ENCODE results near the gene SYTL4. TPM values are rescaled to one million over a fixed set of nuclear protein-coding genes. Genes with fewer than 3 reads are reported as not detected.
"Not testable (repeated sequence)": the region's sequence is repeated elsewhere in the genome, so short reads cannot be mapped to it uniquely, and the experiment has no call there.

The SYTL4 gene
- 10 to 100 TPM; 14.9 to 30.7 (median 27.8) TPM for total RNA-seq

- WGBS = 38% methylated on average over 46 of the region's 60 CpGs
- peak in 1 of 2 donors; percentile 30 for TF ChIP-seq POLR2AphosphoS5 (IDR thresholded peaks at IDR 0.05)
- no peak for TF ChIP-seq EP300 (IDR thresholded peaks at IDR 0.05)
- Histone ChIP-seq H3K4me1 (peaks cover 0 to 26% (median 6%) of the 10 kb centered on the region in 4 donors), H3K9me3 (no peaks in the 10 kb centered on the region), H3K27me3 (peaks cover 0 to 8% (median 0%) of the 10 kb centered on the region in 4 donors), H3K27ac (replicated peaks in 1 of 4) (peak within 1 kb of the TSS; percentile 48 to 77 (median 70)), H3K4me3 (peak within 1 kb of the TSS; percentile 65 to 83 (median 76)), H3K36me3 (no peaks in the 10 kb centered on the region)
- no peak for DNase-seq (ENCODE audit: extremely low spot score)
- intact Hi-C loops (cut with DNase I) = no loop called here
Observed at GRCh38 chrX:100731441-100732281, at the start of gene SYTL4. TSS of gene SYTL4 (minus strand) at chrX:100732121. CDS start at chrX:100702037, 30,084 bp downstream.

GRCh38 chrX:100769439-100769838, 37.5 kb upstream of the SYTL4 start:
- H3K4me3 ChIP-seq; H3K36me3 ChIP-seq; H3K27ac ChIP-seq (replicated peaks in 1 of 4); DNase-seq (ENCODE audit: extremely low spot score); H3K9me3 ChIP-seq; H3K4me1 ChIP-seq; H3K27me3 ChIP-seq: not testable (repeated sequence)
- 78% methylated on average over 6 of the region's 6 CpGs for WGBS
- intact Hi-C loops (cut with DNase I) = loop anchor here (2.0 kb wide), 1 partner anchor 83 kb away; no protein-coding TSS in a partner anchor

- peaks cover 0 to 9% (median 0%) of the 10 kb centered on the region in 4 donors for H3K9me3 ChIP-seq
- intact Hi-C loops (cut with DNase I) = loop anchor here (2.0 kb wide), 1 partner anchor 82 kb away; no protein-coding TSS in a partner anchor
- WGBS = 22% methylated on average over 7 of the region's 7 CpGs
- no peaks in the 10 kb centered on the region for H3K4me1 ChIP-seq
- H3K36me3 ChIP-seq = no peaks in the 10 kb centered on the region
- no peak for TF ChIP-seq POLR2AphosphoS5 (IDR thresholded peaks at IDR 0.05)
- no peak for TF ChIP-seq POLR2A (IDR thresholded peaks at IDR 0.05; ENCODE audit: low read depth)
- no peak for TF ChIP-seq EP300 (IDR thresholded peaks at IDR 0.05)
- TF ChIP-seq, protein P1, sequence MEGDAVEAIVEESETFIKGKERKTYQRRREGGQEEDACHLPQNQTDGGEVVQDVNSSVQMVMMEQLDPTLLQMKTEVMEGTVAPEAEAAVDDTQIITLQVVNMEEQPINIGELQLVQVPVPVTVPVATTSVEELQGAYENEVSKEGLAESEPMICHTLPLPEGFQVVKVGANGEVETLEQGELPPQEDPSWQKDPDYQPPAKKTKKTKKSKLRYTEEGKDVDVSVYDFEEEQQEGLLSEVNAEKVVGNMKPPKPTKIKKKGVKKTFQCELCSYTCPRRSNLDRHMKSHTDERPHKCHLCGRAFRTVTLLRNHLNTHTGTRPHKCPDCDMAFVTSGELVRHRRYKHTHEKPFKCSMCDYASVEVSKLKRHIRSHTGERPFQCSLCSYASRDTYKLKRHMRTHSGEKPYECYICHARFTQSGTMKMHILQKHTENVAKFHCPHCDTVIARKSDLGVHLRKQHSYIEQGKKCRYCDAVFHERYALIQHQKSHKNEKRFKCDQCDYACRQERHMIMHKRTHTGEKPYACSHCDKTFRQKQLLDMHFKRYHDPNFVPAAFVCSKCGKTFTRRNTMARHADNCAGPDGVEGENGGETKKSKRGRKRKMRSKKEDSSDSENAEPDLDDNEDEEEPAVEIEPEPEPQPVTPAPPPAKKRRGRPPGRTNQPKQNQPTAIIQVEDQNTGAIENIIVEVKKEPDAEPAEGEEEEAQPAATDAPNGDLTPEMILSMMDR (IDR thresholded peaks at IDR 0.05) = peak in 2 of 3 experiments; percentile 98
- DNase-seq (ENCODE audit: extremely low spot score) = peak; percentile 92
- H3K27ac ChIP-seq (replicated peaks in 1 of 4) = no peak overlapping the region
- no peak overlapping the region for H3K4me3 ChIP-seq
- no peaks in the 10 kb centered on the region for H3K27me3 ChIP-seq
Observed at GRCh38 chrX:100768679-100769338, 36.9 kb upstream of the SYTL4 start.

DNA sequence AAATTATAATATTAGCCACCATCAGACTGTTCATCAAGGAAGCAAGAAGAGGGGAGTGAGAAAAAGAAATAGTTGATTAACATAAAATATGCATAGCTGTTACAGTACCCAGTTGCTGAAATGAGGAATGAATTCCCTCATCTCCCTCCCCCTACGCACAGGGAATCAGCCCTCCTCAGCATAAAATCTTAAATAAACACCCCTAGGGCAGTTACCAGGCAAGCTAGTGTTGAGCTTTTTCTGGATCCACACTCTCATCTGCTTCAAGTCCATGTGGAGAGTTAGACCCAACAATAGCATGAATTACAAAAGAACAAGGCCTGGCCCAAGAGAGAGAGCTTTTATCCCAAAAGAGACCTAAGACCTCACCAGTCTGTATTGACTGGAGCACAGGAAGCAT, 19.0 kb upstream of the SYTL4 start:
- Histone ChIP-seq H3K4me3 (no peak overlapping the region), H3K27me3 (peaks cover 0 to 6% (median 0%) of the 10 kb centered on the region in 4 donors), H3K36me3 (no peaks in the 10 kb centered on the region), H3K27ac (replicated peaks in 1 of 4) (no peak overlapping the region), H3K9me3 (no peaks in the 10 kb centered on the region), H3K4me1 (peaks cover 0 to 18% (median 8%) of the 10 kb centered on the region in 4 donors)
- intact Hi-C loops (cut with DNase I) = no loop called here
- 59% methylated on average over 1 of the region's 1 CpG for WGBS
- no peak for TF ChIP-seq EP300 (IDR thresholded peaks at IDR 0.05)
- TF ChIP-seq, protein P1 (IDR thresholded peaks at IDR 0.05) = no peak
- TF ChIP-seq POLR2A (IDR thresholded peaks at IDR 0.05; ENCODE audit: low read depth) = no peak
- TF ChIP-seq POLR2AphosphoS5 (IDR thresholded peaks at IDR 0.05) = no peak
- no peak for DNase-seq (ENCODE audit: extremely low spot score)

DNA sequence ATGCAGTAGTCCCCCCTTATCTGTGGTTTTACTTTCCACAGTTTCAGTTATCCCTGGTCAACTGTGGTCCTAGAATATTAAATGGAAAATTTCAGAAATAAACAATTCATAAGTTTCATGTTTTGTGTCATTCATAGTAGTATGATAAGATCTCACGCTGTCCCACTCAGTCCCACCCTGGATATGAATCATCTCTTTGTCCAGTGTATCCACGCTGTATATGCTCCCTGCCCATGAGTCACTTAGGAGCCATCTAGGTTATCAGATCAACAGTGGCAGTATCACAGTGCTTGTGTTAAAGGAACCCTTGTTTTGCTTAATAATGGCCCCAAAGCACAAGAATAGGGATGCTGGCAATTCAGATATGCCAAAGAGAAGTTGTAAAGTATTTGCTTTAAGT, 16.2 kb upstream of the SYTL4 start:
- no peak overlapping the region for H3K4me3 ChIP-seq
- no peak for DNase-seq (ENCODE audit: extremely low spot score)
- 77% methylated on average over 2 of the region's 2 CpGs for WGBS
- H3K27me3 ChIP-seq = no peaks in the 10 kb centered on the region
- intact Hi-C loops (cut with DNase I) = no loop called here
- no peak for TF ChIP-seq POLR2A (IDR thresholded peaks at IDR 0.05; ENCODE audit: low read depth)
- TF ChIP-seq, protein P1 (IDR thresholded peaks at IDR 0.05) = no peak
- no peaks in the 10 kb centered on the region for H3K36me3 ChIP-seq
- H3K9me3 ChIP-seq = no peaks in the 10 kb centered on the region
- no peak overlapping the region for H3K27ac ChIP-seq (replicated peaks in 1 of 4)
- peaks cover 0 to 34% (median 18%) of the 10 kb centered on the region in 4 donors for H3K4me1 ChIP-seq
